A549 (cell line): ENCODE results near the gene PER1. TPM values are rescaled to one million over a fixed set of nuclear protein-coding genes. Genes with fewer than 3 reads are reported as not detected.
A peak's percentile ranks its signal among the peaks of the same experiment; 100 is the strongest.

Experiments used
- ATOH8 ChIP-seq: fragments of 250-450 bp; sonication (Bioruptor Pico); IDR thresholded peaks from 2 replicates; pipeline ENCODE4 v1.5.0; 2020; ENCODE audit warnings: low read depth, mild to moderate bottlenecking, moderate library complexity
- ELK1 ChIP-seq: fragments of 150-350 bp; IDR thresholded peaks from 2 replicates; pipeline ENCODE4 v1.6.1; 2014; ENCODE audit warnings: low read depth, mild to moderate bottlenecking, low read length
- ESRRA ChIP-seq: fragments of 150-350 bp; IDR thresholded peaks from 2 replicates; pipeline ENCODE4 v1.6.1; 2014; ENCODE audit warnings: mild to moderate bottlenecking, low read length, borderline replicate concordance
- FOSB ChIP-seq: fragments of 250-450 bp; sonication (Bioruptor Pico); IDR thresholded peaks from 2 replicates; pipeline ENCODE4 v1.5.0; 2020; ENCODE audit warnings: mild to moderate bottlenecking, moderate library complexity
- HDAC2 ChIP-seq: fragments of 200-600 bp; sonication (generic); IDR thresholded peaks from 2 replicates; pipeline ENCODE4 v1.6.1; 2016
- HES2 ChIP-seq: fragments of >200 bp; sonication (Bioruptor Twin); formaldehyde crosslinking; IDR thresholded peaks from 2 replicates; pipeline ENCODE4 v1.6.1; 2016
- HEYL ChIP-seq: fragments of 250-450 bp; sonication (Bioruptor Pico); IDR thresholded peaks from 2 replicates; pipeline ENCODE4 v1.8.0; 2021; ENCODE audit warnings: mild to moderate bottlenecking, moderate library complexity
- HMGXB4 ChIP-seq: fragments of 250-450 bp; sonication (Bioruptor Pico); IDR thresholded peaks from 2 replicates; pipeline ENCODE4 v1.5.0; 2021; ENCODE audit warnings: mild to moderate bottlenecking, moderate library complexity, borderline replicate concordance
- HOXA7 ChIP-seq: fragments of 250-450 bp; sonication (Bioruptor Pico); IDR thresholded peaks from 2 replicates; pipeline ENCODE4 v1.5.0; 2020; ENCODE audit warnings: mild to moderate bottlenecking, moderate library complexity
- HOXB5 ChIP-seq: fragments of 250-450 bp; sonication (Bioruptor Pico); IDR thresholded peaks from 2 replicates; pipeline ENCODE4 v1.5.0; 2020; ENCODE audit warnings: mild to moderate bottlenecking, moderate library complexity
- JUN ChIP-seq, 2 experiments: fragments of >200 bp; sonication (Bioruptor Twin); formaldehyde crosslinking; IDR thresholded peaks; 2 replicates in 1 of 2; 3 replicates in 1 of 2; pipeline ENCODE4 v1.6.1; 2016 to 2017
- JUNB ChIP-seq: fragments of >200 bp; sonication (Bioruptor Twin); formaldehyde crosslinking; IDR thresholded peaks from 2 replicates; pipeline ENCODE4 v1.6.1; 2016
- MAZ ChIP-seq: fragments of 150-350 bp; IDR thresholded peaks from 2 replicates; pipeline ENCODE4 v1.6.1; 2014; ENCODE audit warnings: antibody characterized with exemption, low read depth, low read length, borderline replicate concordance
- MYC ChIP-seq: IDR thresholded peaks from 2 replicates; pipeline ENCODE4 v1.6.1; 2012; ENCODE audit warnings: mild to moderate bottlenecking, inconsistent platforms, low read length, improper control_type of control experiment, borderline replicate concordance
- NFE2L2 ChIP-seq: fragments of 150-350 bp; conservative IDR thresholded peaks from 2 replicates; pipeline ENCODE4 v1.6.1; 2014; ENCODE audit warnings: low read length
- NR3C1 ChIP-seq: fragments of >200 bp; sonication (Bioruptor Twin); formaldehyde crosslinking; IDR thresholded peaks from 3 replicates; pipeline ENCODE4 v1.6.1; 2017
- RARB ChIP-seq: fragments of 250-450 bp; sonication (Bioruptor Pico); IDR thresholded peaks from 2 replicates; pipeline ENCODE4 v1.8.0; 2021; ENCODE audit warnings: mild to moderate bottlenecking, moderate library complexity
- RCOR1 ChIP-seq: fragments of 150-350 bp; IDR thresholded peaks from 2 replicates; pipeline ENCODE4 v1.6.1; 2014; ENCODE audit warnings: antibody characterized with exemption, low read length, low read depth
- REST ChIP-seq: fragments of 200-600 bp; sonication (generic); IDR thresholded peaks from 2 replicates; pipeline ENCODE4 v1.6.1; 2016; ENCODE audit warnings: antibody characterized with exemption, mild to moderate bottlenecking, moderate library complexity
- SMC3 ChIP-seq: fragments of >200 bp; sonication (Bioruptor Twin); formaldehyde crosslinking; IDR thresholded peaks from 3 replicates; pipeline ENCODE4 v1.6.1; 2018; ENCODE audit warnings: inconsistent platforms
- SREBF2 ChIP-seq: fragments of 450-650 bp; IDR thresholded peaks from 2 replicates; pipeline ENCODE4 v1.6.1; 2014; ENCODE audit warnings: mild to moderate bottlenecking, moderate library complexity
- TP53 ChIP-seq: fragments of 250-450 bp; sonication (Bioruptor Pico); IDR thresholded peaks from 2 replicates; pipeline ENCODE4 v1.5.0; 2021; ENCODE audit warnings: mild to moderate bottlenecking, moderate library complexity
- ZC3H11A ChIP-seq: fragments of 450-650 bp; IDR thresholded peaks from 2 replicates; pipeline ENCODE4 v1.6.1; 2014; ENCODE audit warnings: antibody characterized with exemption, mild to moderate bottlenecking
- ZSCAN20 ChIP-seq: fragments of 250-450 bp; sonication (Bioruptor Pico); IDR thresholded peaks from 2 replicates; pipeline ENCODE4 v1.8.0; 2022; ENCODE audit warnings: mild to moderate bottlenecking, moderate library complexity
- polyA plus RNA-seq, 4 experiments: library from polyadenylated mRNA; depleted of rRNA in 3 of 4; stranded (reverse); fragments of >200 nt; fragmentation: RNase III in 1 of 4; extraction: RNeasy Plus Mini Kit Qiagen cat#74134 plus additional on column Dnase treatment in 1 of 4; gene quantifications; 2 replicates in 3 of 4; 3 replicates in 1 of 4; pipeline ENCODE4 v1.2.3, GENCODE V29; 2011 to 2017

Gene PER1
- polyA plus RNA-seq, 2 of the 4 experiments (the other 2 are of a cell fraction) = 5.5 to 8.7 TPM

- no peak for TF ChIP-seq REST
- no peak for TF ChIP-seq ATOH8 (CRISPR knock-in tag)
- no peak for TF ChIP-seq ZC3H11A
- TF ChIP-seq FOSB (CRISPR knock-in tag) = peak; percentile 91
- peak; percentile 84 for TF ChIP-seq SREBF2
- TF ChIP-seq MAZ = peak; percentile 79; the same call in 1 of the 2 replicates
- TF ChIP-seq HMGXB4 (CRISPR knock-in tag) = no peak
- peak; percentile 6; the same call in 1 of the 2 replicates for TF ChIP-seq HOXB5 (CRISPR knock-in tag)
- TF ChIP-seq HES2 = no peak
- TF ChIP-seq JUNB = no peak
- TF ChIP-seq HEYL (CRISPR knock-in tag) = no peak
- 0 out of 2 replicates have a peak, but pooled peaks have one; percentile 82 for TF ChIP-seq TP53 (CRISPR knock-in tag)
- TF ChIP-seq HDAC2 = no peak
- no peak for TF ChIP-seq RCOR1
- TF ChIP-seq JUN (IDR thresholded peaks at IDR 0.05) = peak in 1 of 2 experiments; percentile 18; a peak in 1 of 5 replicates
- TF ChIP-seq RARB (CRISPR knock-in tag) = 0 out of 2 replicates have a peak, but pooled peaks have one; percentile 80
- no peak for TF ChIP-seq NFE2L2
- TF ChIP-seq ELK1 = no peak
- TF ChIP-seq MYC = no peak
- TF ChIP-seq SMC3 = no peak
- TF ChIP-seq ZSCAN20 (CRISPR knock-in tag) = no peak
- peak; percentile 84; the same call in 1 of the 2 replicates for TF ChIP-seq ESRRA
- peak; percentile 79; the same call in 1 of the 2 replicates for TF ChIP-seq HOXA7 (CRISPR knock-in tag)
- no peak for TF ChIP-seq NR3C1
These were observed 35.5 kb upstream of the PER1 start (continued) for GRCh38 chr17:8187517-8188262.
